Measurements from ENCODE around the gene TREX2. TPM values are rescaled to one million over a fixed set of nuclear protein-coding genes. Genes with fewer than 3 reads are reported as not detected.

The TREX2 gene
- total RNA-seq, 2 experiments from 2014 or later: 3.7 to 6.7 TPM

DNA sequence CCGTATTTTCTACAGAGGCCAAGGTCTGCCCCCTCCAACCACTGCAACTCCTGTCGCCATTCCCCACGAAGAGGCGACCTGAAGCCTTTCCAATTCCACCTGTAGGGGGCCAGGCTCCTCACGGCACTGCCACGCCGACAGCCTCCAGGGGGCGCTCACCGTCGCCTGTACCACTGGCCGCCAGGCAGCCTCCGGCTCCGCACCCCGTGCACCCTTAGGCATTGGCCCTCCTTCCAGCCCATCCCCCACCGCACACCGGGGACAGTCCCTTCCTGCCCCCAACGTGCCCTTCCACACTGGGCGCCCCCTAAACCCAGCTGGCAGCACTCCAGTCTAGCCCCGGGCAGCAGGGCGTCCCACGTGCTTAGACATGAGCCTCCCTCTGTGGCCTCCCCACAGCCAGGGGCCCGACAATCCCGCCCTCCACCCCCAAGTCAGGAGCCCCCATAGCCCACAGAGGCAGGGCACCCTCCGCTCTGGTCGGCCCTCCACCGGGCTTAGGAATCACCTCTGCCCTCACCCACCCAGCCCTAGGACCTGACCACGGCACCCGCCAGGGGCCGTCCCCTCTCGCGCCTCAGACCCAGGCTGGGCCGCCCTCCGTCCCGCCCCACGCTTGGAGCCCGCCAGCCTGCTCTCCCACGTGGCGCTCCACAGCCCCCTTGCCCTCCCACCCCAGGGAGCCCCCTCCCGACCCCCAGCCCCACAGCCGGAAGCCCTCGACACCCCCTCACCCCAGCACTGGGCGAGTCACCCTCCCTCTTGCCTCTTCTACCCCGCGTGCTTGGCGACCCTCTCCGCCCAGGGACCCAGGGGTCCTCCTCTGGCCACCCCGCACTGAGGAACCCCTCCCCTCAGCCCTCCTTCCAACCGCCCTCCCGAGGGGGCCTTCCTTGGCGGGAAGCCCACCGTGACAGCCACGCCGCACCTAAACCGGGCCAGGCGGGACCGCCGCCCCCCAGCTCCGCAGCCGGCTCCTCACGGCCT lies 45.4 kb downstream of the TREX2 start:
- H3K27ac ChIP-seq (ENCODE audit: low read depth, low read length, poor library complexity, severe bottlenecking): no peak overlapping the region
- H2AFZ ChIP-seq (ENCODE audit: low read length): no peak overlapping the region
- TF ChIP-seq, protein P1, sequence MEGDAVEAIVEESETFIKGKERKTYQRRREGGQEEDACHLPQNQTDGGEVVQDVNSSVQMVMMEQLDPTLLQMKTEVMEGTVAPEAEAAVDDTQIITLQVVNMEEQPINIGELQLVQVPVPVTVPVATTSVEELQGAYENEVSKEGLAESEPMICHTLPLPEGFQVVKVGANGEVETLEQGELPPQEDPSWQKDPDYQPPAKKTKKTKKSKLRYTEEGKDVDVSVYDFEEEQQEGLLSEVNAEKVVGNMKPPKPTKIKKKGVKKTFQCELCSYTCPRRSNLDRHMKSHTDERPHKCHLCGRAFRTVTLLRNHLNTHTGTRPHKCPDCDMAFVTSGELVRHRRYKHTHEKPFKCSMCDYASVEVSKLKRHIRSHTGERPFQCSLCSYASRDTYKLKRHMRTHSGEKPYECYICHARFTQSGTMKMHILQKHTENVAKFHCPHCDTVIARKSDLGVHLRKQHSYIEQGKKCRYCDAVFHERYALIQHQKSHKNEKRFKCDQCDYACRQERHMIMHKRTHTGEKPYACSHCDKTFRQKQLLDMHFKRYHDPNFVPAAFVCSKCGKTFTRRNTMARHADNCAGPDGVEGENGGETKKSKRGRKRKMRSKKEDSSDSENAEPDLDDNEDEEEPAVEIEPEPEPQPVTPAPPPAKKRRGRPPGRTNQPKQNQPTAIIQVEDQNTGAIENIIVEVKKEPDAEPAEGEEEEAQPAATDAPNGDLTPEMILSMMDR (conservative IDR thresholded peaks at IDR 0.05; ENCODE audit: low read length): peak; percentile 93
- no peak for TF ChIP-seq EZH2phosphoT487 (IDR thresholded peaks at IDR 0.05; ENCODE audit: borderline replicate concordance, low read depth, low read length)
- POLR2A ChIA-PET: no interaction called here
- no peaks in the 10 kb centered on the region for H3K36me3 ChIP-seq (ENCODE audit: insufficient read depth, low read length)
- H3K79me2 ChIP-seq (ENCODE audit: insufficient read depth, low read depth, low read length): no peaks in the 10 kb centered on the region
- H3K9me3 ChIP-seq (ENCODE audit: low read length): no peaks in the 10 kb centered on the region
- no peaks in the 10 kb centered on the region for H3K9me2 ChIP-seq (ENCODE audit: insufficient read depth, low read length)
- CTCF ChIA-PET (ENCODE audit: unreplicated experiment): no interaction called here
- no peaks in the 10 kb centered on the region for H3K4me1 ChIP-seq (ENCODE audit: insufficient read depth, low read length, poor library complexity, severe bottlenecking)
- DNase-seq (ENCODE audit: low spot score): peak; percentile 63
- no TSS peak for BruUV-seq (replicated peaks)
- H3K4me3 ChIP-seq (ENCODE audit: low read depth, low read length, poor library complexity, severe bottlenecking): no peak overlapping the region
- H3K4me2 ChIP-seq (ENCODE audit: low read length): no peak overlapping the region
- intact Hi-C loops (cut with micrococcal nuclease; ENCODE audit: unreplicated experiment): no loop called here
- no peaks in the 10 kb centered on the region for H4K20me1 ChIP-seq (ENCODE audit: insufficient read depth, low read length)

DNA sequence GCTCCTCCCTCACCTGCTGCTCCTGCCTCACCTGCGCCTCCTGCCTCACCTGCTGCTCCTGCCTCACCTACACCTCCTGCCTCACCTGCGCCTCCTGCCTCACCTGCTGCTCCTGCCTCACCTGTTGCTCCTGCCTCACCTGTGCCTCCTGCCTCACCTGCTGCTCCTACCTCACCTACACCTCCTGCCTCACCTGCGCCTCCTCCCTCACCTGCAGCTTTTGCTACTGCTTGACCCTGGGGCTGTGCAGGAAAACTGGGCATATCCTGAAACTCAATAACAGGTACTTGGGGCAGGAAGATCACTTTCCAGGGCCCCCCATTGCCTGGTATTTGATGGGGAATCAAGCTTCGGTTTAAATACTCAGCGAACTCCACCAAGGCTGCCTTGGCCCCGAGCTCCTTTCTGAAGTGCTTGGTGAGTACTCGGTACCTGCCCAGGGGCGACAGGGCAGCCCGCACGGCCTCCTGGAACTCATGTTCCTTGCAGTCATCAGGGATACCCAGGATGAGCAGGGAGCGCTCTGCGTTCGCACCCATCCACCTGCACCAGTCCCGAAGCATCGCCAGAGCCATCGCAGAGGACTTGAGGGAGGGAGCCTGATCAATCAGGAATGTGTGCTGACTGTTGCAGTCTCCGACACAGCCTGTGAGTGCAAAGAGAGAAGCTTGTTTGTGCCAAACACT lies 47.4 kb downstream of the TREX2 start:
- POLR2A ChIA-PET: no interaction called here
- no peaks in the 10 kb centered on the region for H4K20me1 ChIP-seq (ENCODE audit: insufficient read depth, low read length)
- intact Hi-C loops (cut with micrococcal nuclease; ENCODE audit: unreplicated experiment): no loop called here
- H3K4me1 ChIP-seq (ENCODE audit: insufficient read depth, low read length, poor library complexity, severe bottlenecking): no peaks in the 10 kb centered on the region
- no peaks in the 10 kb centered on the region for H3K79me2 ChIP-seq (ENCODE audit: insufficient read depth, low read depth, low read length)
- no TSS peak for BruUV-seq (replicated peaks)
- H3K36me3 ChIP-seq (ENCODE audit: insufficient read depth, low read length): no peaks in the 10 kb centered on the region
- H3K27ac ChIP-seq (ENCODE audit: low read depth, low read length, poor library complexity, severe bottlenecking): no peak overlapping the region
- no peak overlapping the region for H2AFZ ChIP-seq (ENCODE audit: low read length)
- CTCF ChIA-PET (ENCODE audit: unreplicated experiment): no interaction called here
- no peaks in the 10 kb centered on the region for H3K9me3 ChIP-seq (ENCODE audit: low read length)
- no peak for TF ChIP-seq EZH2phosphoT487 (IDR thresholded peaks at IDR 0.05; ENCODE audit: borderline replicate concordance, low read depth, low read length)
- TF ChIP-seq, protein P1 (conservative IDR thresholded peaks at IDR 0.05; ENCODE audit: low read length): no peak
- H3K9me2 ChIP-seq (ENCODE audit: insufficient read depth, low read length): no peaks in the 10 kb centered on the region
- no peak for DNase-seq (ENCODE audit: low spot score)
- H3K4me3 ChIP-seq (ENCODE audit: low read depth, low read length, poor library complexity, severe bottlenecking): no peak overlapping the region
- no peak overlapping the region for H3K4me2 ChIP-seq (ENCODE audit: low read length)

Data from OCI-LY7 (cell line).